PC-9 (cell line): Measurements from ENCODE around the gene CAP2. TPM values are rescaled to one million over a fixed set of nuclear protein-coding genes. Genes with fewer than 3 reads are reported as not detected.

Experiments
- BruUV-seq: library from RNA; stranded (reverse); fragments of 400-500 nt; replicated peaks from 2 replicates; lab custom pipeline; 2021; lab: Mats Ljungman, UMichigan
- CTCF ChIA-PET: fragments of 300-600 bp; sonication (Branson Sonifier 250); formaldehyde crosslinking; loops from one replicate; lab custom pipeline; 2022; ENCODE audit warnings: antibody characterized with exemption; lab: Charles Lee
- POLR2A ChIA-PET: fragments of 300-600 bp; sonication (Branson Sonifier 250); formaldehyde crosslinking; loops from one replicate; lab custom pipeline; 2022; ENCODE audit warnings: antibody characterized with exemption; ENCODE audit not compliant: unreplicated experiment; lab: Charles Lee
- DNase-seq, 2 experiments: peaks; one replicate each; pipeline versions ENCODE4 v3.0.0 to v3.0.0-alpha.2; 2015 to 2022; ENCODE audit warnings: mixed read lengths in 1 of 2
- H2AFZ ChIP-seq: fragments of 200-600 bp; sonication (generic); 2 replicates; pipeline ENCODE4 v1.8.1; 2017; ENCODE audit warnings: antibody characterized with exemption
- H3F3A ChIP-seq: fragments of 200-600 bp; sonication (generic); 2 replicates; pipeline ENCODE4 v1.8.1; 2017; ENCODE audit warnings: antibody characterized with exemption, mild to moderate bottlenecking, low read depth; ENCODE audit not compliant: insufficient read depth
- H3K27ac ChIP-seq: fragments of 200-600 bp; sonication (generic); 2 replicates; pipeline ENCODE4 v1.6.1; 2016; ENCODE audit warnings: mixed run types
- H3K27me3 ChIP-seq: fragments of 200-600 bp; sonication (generic); 2 replicates; pipeline ENCODE4 v1.6.1; 2016; ENCODE audit warnings: low read depth, mixed run types; ENCODE audit not compliant: insufficient read depth
- H3K36me3 ChIP-seq: fragments of 200-600 bp; sonication (generic); 2 replicates; pipeline ENCODE4 v1.6.1; 2016; ENCODE audit warnings: low read depth, mixed run types
- H3K4me1 ChIP-seq: fragments of 200-600 bp; sonication (generic); replicated peaks from 2 replicates; pipeline ENCODE4 v1.6.1; 2016; ENCODE audit warnings: mixed run types; ENCODE audit not compliant: insufficient read depth
- H3K4me2 ChIP-seq: fragments of 200-600 bp; sonication (generic); 2 replicates; pipeline ENCODE4 v1.6.1; 2017; ENCODE audit warnings: mixed run types
- H3K4me3 ChIP-seq: fragments of 200-600 bp; sonication (generic); 2 replicates; pipeline ENCODE4 v1.6.1; 2016; ENCODE audit warnings: mixed run types
- H3K79me2 ChIP-seq: fragments of 200-600 bp; sonication (generic); 2 replicates; pipeline ENCODE4 v1.6.1; 2017; ENCODE audit warnings: low read depth, mixed run types
- H3K9me2 ChIP-seq: fragments of 200-600 bp; sonication (generic); 2 replicates; pipeline ENCODE4 v1.8.1; 2017; ENCODE audit warnings: mild to moderate bottlenecking; ENCODE audit not compliant: insufficient read depth
- H3K9me3 ChIP-seq: fragments of 200-600 bp; sonication (generic); 2 replicates; pipeline ENCODE4 v1.8.1; 2016; ENCODE audit warnings: low read depth; ENCODE audit not compliant: insufficient read depth
- H4K20me1 ChIP-seq: fragments of 200-600 bp; sonication (generic); 2 replicates; pipeline ENCODE4 v1.8.1; 2017; ENCODE audit not compliant: insufficient read depth
- CTCF ChIP-seq: fragments of 200-600 bp; sonication (generic); conservative IDR thresholded peaks from 2 replicates; pipeline ENCODE4 v1.6.1; 2017; ENCODE audit warnings: mixed run types, antibody characterized with exemption, mild to moderate bottlenecking, moderate library complexity
- EZH2 ChIP-seq: fragments of 200-600 bp; sonication (generic); IDR thresholded peaks from 2 replicates; pipeline ENCODE4 v1.8.0; 2017; ENCODE audit warnings: antibody characterized with exemption, low read depth
- intact Hi-C: fragments of 100-400 bp; cut with micrococcal nuclease; formaldehyde crosslinking; loops from one replicate; pipeline ENCODE4 v1.10.0; 2022; ENCODE audit not compliant: unreplicated experiment
- total RNA-seq: library from RNA; stranded (reverse); gene quantifications from 2 replicates; pipeline ENCODE4 v1.2.3, GENCODE V29; 2021

CAP2 gene
- total RNA-seq, 1 experiment from 2014 or later, result 12.0 TPM

DNA sequence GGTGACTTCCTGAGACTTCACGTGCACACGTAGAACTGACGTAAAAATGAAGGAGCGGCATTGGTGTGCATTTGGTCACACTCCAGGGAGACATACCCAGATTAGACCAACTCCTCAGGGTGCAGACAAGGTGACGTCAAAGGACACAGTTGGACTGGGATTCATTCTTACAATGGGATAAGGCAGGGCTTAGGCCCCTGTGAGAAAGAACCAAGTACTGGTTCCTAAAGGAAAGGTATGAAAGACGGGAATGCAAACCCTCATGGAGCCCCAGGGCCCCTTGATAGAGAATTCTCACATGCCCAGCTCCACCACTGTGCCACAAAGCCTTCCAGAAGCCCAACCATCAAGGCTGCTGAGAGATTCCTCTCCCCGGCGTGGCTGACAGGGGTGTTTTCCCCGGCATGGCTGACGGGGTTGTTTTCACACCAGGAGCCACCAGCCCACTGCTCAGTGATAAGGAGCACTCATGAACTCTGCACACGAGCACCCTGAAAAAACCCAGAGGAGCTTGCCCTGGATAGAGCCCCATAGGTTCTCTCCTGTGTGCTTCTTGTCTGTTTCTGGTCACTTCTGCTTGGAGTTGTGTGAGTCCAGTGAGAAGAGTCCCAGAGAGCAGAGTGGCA is 90.1 kb downstream of the CAP2 start:
- H3K27ac ChIP-seq, result no peak overlapping the region
- H3K9me3 ChIP-seq, result no peaks in the 10 kb centered on the region
- H2AFZ ChIP-seq, result no peak overlapping the region
- TF ChIP-seq EZH2 (no peak), CTCF (no peak)
- H3F3A ChIP-seq, result no peaks in the 10 kb centered on the region
- no peak for DNase-seq
- no peaks in the 10 kb centered on the region for H3K36me3 ChIP-seq
- ChIA-PET CTCF (no interaction called here), POLR2A (no interaction called here)
- H3K4me1 ChIP-seq, result no peaks in the 10 kb centered on the region
- H4K20me1 ChIP-seq, result no peaks in the 10 kb centered on the region
- H3K9me2 ChIP-seq, result no peaks in the 10 kb centered on the region
- intact Hi-C loops, result no loop called here
- H3K4me3 ChIP-seq, result no peak overlapping the region
- no peak overlapping the region for H3K4me2 ChIP-seq
- no peaks in the 10 kb centered on the region for H3K27me3 ChIP-seq
- no peaks in the 10 kb centered on the region for H3K79me2 ChIP-seq
- BruUV-seq, result no TSS peak

GRCh38 chr6:17484201-17484849 is 90.9 kb downstream of the CAP2 start:
- H3K4me2 ChIP-seq, result no peak overlapping the region
- no peaks in the 10 kb centered on the region for H3K27me3 ChIP-seq
- CTCF ChIA-PET, result no interaction called here
- BruUV-seq, result no TSS peak
- H3F3A ChIP-seq, result no peaks in the 10 kb centered on the region
- no peak overlapping the region for H2AFZ ChIP-seq
- no peak for TF ChIP-seq CTCF
- TF ChIP-seq EZH2, result no peak
- no peak overlapping the region for H3K4me3 ChIP-seq
- H3K4me1 ChIP-seq, result no peaks in the 10 kb centered on the region
- no peaks in the 10 kb centered on the region for H3K36me3 ChIP-seq
- no peak for DNase-seq
- no peak overlapping the region for H3K27ac ChIP-seq
- H3K9me3 ChIP-seq, result no peaks in the 10 kb centered on the region
- H3K9me2 ChIP-seq, result no peaks in the 10 kb centered on the region
- H3K79me2 ChIP-seq, result no peaks in the 10 kb centered on the region
- intact Hi-C loops, result no loop called here
- POLR2A ChIA-PET, result no interaction called here
- H4K20me1 ChIP-seq, result no peaks in the 10 kb centered on the region

DNA sequence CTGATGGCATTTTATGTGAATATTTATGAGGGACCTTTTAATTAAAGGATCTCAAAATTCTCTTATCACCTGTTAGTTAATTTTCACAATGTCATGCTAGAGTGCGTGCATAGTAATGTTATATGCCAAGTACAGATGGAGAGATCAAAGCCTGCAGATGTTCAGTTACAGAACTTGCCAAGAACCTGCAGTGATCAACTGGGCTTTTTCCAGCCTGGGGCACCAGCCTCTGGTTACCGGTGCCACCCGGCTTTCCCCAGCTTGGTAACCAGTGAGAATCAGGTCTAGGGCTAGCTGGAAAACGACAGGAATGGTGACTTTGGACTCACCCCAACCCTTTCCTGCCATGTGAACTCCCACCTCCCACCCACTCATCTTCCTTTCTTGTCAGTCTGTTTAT is 91.8 kb downstream of the CAP2 start:
- TF ChIP-seq CTCF (no peak), EZH2 (no peak)
- H3K27ac ChIP-seq, result no peak overlapping the region
- no TSS peak for BruUV-seq
- H3K4me1 ChIP-seq, result no peaks in the 10 kb centered on the region
- no peak for DNase-seq
- no peak overlapping the region for H3K4me2 ChIP-seq
- no peaks in the 10 kb centered on the region for H3K27me3 ChIP-seq
- intact Hi-C loops, result no loop called here
- H3K4me3 ChIP-seq, result no peak overlapping the region
- no peaks in the 10 kb centered on the region for H3K9me3 ChIP-seq
- POLR2A ChIA-PET, result no interaction called here
- no peaks in the 10 kb centered on the region for H3K36me3 ChIP-seq
- no peak overlapping the region for H2AFZ ChIP-seq
- H3F3A ChIP-seq, result no peaks in the 10 kb centered on the region
- CTCF ChIA-PET, result no interaction called here
- no peaks in the 10 kb centered on the region for H3K9me2 ChIP-seq
- H3K79me2 ChIP-seq, result no peaks in the 10 kb centered on the region
- H4K20me1 ChIP-seq, result no peaks in the 10 kb centered on the region
